ENCODE data around the gene LINC00237.

LINC00237 gene

DNA sequence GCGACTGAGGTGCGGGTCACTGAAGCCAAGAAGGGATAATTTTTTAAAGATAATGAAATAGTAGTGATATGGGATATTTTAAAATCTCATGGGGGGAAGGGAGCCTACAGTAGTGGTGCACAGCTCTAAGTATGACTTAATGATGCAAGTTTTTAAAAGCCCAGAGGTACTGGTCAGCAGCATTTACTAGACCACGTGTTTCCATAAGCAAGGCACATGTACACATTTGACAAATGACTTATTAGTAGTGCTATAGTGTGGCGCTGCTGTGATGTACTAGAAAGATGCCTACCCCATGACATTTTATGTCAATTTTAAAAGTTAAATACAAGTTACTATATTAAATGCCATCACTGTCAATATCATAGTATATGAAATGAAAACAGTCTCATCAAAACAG is 7.5 kb upstream of the LINC00237 start:
- Mint-ChIP-seq H3K27me3 (ENCODE audit: low read depth) (peaks cover 64% of the 10 kb centered on the region), H3K4me3 (no peak overlapping the region), H3K27ac (no peak overlapping the region), H3K4me1 (ENCODE audit: low read depth) (no peaks in the 10 kb centered on the region), H3K36me3 (ENCODE audit: low read depth) (no peaks in the 10 kb centered on the region), H3K9me3 (no peaks in the 10 kb centered on the region)
- DNase-seq (ENCODE audit: low spot score): no peak

DNA sequence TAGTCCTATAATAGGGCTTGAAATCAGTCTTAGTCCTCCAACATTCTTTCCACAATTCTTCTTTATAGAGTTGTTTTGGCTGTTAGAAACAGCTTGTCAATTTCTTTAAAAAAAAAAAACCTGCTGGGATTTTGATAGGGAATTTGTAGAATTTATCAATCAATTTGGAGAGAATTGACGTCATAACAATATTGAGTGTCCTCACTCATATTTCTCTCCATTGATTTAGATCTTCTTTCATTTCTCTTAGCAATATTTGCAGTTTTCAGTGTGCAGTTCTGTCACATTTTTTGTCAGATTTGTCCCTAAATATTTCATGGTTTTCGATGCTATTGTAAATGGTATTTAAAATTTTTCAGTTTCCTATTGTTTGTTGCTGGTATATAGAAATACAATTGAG is 5.3 kb upstream of the LINC00237 start:
- no peaks in the 10 kb centered on the region for H3K9me3 Mint-ChIP-seq
- H3K27me3 Mint-ChIP-seq (ENCODE audit: low read depth): peaks cover 71% of the 10 kb centered on the region
- no peaks in the 10 kb centered on the region for H3K36me3 Mint-ChIP-seq (ENCODE audit: low read depth)
- no peak for DNase-seq (ENCODE audit: low spot score)
- H3K4me1 Mint-ChIP-seq (ENCODE audit: low read depth): no peaks in the 10 kb centered on the region
- no peak overlapping the region for H3K4me3 Mint-ChIP-seq
- no peak overlapping the region for H3K27ac Mint-ChIP-seq

DNA sequence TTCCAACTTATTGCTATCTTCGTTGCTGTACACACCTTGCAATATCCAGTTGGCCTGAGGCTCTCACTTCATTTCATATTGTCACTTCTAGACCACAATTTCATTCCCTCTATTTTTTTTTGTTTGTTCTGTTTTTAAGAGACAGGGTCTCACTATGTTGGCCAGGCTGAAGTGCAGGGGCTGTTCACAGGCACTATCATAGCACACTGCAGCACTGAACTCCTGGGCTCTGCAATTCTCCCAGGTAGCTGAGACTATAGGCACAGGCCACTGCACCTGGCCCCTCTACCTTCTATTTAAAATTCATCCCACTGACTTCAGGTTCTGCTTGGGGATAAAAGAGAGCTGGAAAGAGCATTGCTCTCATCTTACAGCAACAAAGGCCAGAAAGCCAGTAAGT is 4.7 kb upstream of the LINC00237 start:
- Mint-ChIP-seq H3K36me3 (ENCODE audit: low read depth) (no peaks in the 10 kb centered on the region), H3K4me3 (no peak overlapping the region), H3K27me3 (ENCODE audit: low read depth) (peaks cover 71% of the 10 kb centered on the region), H3K4me1 (ENCODE audit: low read depth) (peaks cover 2% of the 10 kb centered on the region), H3K27ac (no peak overlapping the region), H3K9me3 (no peaks in the 10 kb centered on the region)
- DNase-seq (ENCODE audit: low spot score): no peak

DNA sequence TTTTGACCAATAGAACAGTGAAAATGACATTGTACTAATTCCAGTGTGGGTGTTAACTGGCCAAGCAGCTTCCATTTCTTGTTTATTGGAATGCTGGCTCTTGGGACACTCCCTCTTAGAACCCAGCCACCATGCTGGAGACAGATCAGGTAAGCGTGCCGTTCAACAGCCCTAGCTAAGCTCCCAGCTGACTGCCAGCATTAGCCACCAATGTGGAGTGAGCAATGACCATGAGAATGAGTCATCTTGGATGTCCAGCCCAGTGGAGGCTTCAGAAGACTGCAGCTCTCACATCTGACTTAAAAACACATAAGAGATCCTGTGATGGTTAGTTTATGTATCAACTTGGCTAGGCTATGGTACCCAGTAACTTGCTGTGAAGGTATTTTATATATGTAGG is 3.0 kb upstream of the LINC00237 start:
- no peak overlapping the region for H3K4me3 Mint-ChIP-seq
- H3K9me3 Mint-ChIP-seq: no peaks in the 10 kb centered on the region
- DNase-seq (ENCODE audit: low spot score): no peak
- H3K27ac Mint-ChIP-seq: no peak overlapping the region
- H3K27me3 Mint-ChIP-seq (ENCODE audit: low read depth): peaks cover 77% of the 10 kb centered on the region
- H3K4me1 Mint-ChIP-seq (ENCODE audit: low read depth): peaks cover 2% of the 10 kb centered on the region
- no peaks in the 10 kb centered on the region for H3K36me3 Mint-ChIP-seq (ENCODE audit: low read depth)

DNA sequence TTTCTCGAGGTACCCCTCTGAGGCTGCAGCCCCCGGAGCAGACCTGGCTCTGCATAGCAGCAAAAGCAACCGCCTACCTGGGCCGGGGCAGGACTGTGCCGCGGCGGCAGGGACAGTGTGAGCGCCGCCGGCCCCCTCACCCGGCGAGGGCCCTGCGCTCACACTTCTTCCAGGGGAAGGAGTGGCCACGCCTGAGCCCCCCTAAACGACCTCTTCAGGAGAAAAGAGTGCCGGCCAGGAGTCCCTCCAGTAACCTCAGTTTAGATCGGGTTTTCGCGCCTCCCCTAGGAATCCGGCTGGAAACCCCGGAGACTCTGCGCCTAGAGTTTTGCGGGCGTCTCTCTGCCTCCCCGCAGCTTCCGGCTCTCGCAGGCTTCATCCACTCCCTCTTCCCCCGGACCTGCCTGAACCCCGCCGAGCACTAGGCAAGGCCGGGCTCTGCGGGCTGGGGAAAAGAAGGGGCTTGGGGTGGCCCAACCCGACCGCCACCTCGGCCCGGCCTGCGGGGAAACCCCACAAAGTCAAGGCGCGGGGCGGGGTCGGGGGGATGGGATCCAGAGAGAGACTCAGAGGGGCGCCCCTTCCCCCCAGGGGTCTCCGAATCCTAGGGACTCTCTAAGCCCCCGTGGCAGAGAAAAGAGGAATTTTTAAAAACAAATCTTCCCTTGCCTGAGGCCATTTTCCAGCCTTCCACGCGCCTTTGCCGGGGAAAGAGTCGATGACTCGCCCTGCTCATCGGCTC is 558 bp downstream of the LINC00237 start:
- Mint-ChIP-seq H3K36me3 (ENCODE audit: low read depth) (peaks cover 2% of the 10 kb centered on the region), H3K27ac (peak overlapping the region; percentile 36), H3K4me1 (ENCODE audit: low read depth) (peaks cover 25% of the 10 kb centered on the region), H3K9me3 (no peaks in the 10 kb centered on the region), H3K4me3 (no peak overlapping the region), H3K27me3 (ENCODE audit: low read depth) (peaks cover 83% of the 10 kb centered on the region)
- no peak for DNase-seq (ENCODE audit: low spot score)

DNA sequence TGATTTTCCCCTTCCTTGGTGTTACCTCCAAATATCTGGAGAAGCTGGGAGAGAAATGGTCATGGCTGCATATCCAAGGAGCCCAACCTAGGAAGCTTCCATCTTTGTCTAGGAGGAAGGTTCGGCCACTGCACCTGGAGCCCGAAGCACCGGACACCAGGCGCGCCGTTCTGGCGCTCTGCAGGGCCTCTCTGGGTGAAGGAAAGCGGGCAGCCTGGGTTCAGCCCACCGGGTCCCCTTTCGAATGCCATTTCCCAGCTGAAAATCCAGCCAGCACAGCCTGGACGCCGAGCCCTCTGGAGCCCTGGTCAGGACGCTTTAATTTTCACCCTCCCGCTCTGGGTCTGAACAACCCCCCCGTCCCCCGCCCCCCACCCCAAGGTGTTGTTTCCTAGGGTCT is 1.2 kb downstream of the LINC00237 start:
- H3K36me3 Mint-ChIP-seq (ENCODE audit: low read depth): peaks cover 2% of the 10 kb centered on the region
- no peaks in the 10 kb centered on the region for H3K9me3 Mint-ChIP-seq
- DNase-seq (ENCODE audit: low spot score): no peak
- peaks cover 27% of the 10 kb centered on the region for H3K4me1 Mint-ChIP-seq (ENCODE audit: low read depth)
- H3K27me3 Mint-ChIP-seq (ENCODE audit: low read depth): peaks cover 83% of the 10 kb centered on the region
- H3K27ac Mint-ChIP-seq: no peak overlapping the region
- no peak overlapping the region for H3K4me3 Mint-ChIP-seq

DNA sequence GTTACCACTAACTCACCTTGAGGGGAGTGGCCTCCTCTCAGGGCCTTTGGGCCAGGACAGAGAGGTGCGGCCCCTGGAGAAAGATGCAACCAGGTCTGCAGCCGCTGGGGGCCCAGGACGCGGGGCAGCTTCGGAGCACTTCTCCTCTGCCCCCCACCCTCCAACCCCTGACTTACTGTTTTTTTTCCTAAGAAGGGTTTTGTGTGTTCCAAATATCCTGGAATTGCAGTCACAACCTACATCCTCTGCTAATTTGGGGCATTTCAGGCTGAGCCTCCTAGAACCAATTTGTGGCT is 1.7 kb downstream of the LINC00237 start:
- H3K9me3 Mint-ChIP-seq: no peaks in the 10 kb centered on the region
- H3K4me1 Mint-ChIP-seq (ENCODE audit: low read depth): peaks cover 29% of the 10 kb centered on the region
- H3K27ac Mint-ChIP-seq: no peak overlapping the region
- peaks cover 2% of the 10 kb centered on the region for H3K36me3 Mint-ChIP-seq (ENCODE audit: low read depth)
- peaks cover 86% of the 10 kb centered on the region for H3K27me3 Mint-ChIP-seq (ENCODE audit: low read depth)
- no peak for DNase-seq (ENCODE audit: low spot score)
- H3K4me3 Mint-ChIP-seq: no peak overlapping the region

DNA sequence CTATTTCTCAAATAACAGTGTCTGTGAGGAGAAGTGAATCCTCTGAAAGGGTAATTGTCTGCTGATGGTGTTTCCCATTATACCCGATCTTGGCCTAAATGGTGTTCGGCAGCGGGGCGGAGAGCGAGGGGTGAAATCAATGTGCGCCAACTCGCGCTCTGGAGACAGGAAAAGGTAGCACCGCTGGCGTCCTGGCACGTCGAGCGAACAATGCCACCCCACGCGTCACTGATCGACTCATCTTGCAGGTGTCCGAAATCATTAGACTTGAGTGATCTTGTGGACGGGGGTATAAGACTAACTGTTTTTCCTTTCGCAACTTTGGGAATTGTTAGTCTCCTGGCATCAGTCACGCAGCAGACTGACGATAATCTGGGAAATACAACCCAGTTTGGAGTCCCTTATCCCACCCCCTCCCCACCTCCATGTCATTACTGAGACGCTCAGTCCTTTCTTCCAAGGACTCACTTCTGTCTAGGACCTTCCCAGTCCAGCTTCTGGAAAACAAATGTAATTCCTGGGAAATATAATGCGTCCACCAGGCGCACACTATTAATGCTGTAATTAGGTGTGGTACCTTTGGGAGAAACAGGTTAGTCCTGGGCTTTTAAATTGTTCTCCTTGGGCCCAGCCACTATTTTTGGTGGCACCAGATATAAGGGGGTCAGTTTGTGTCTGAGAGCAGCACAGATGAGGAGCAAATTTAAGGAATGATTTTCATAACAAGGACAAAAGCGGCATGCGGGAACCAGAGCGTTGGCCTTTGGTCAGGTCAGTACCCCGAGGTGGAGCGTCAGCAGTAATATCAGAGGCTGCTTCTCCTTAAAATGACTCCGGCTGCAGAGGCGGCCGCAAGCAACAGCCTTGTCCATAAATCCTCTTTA is 2.3 kb downstream of the LINC00237 start:
- H3K4me3 Mint-ChIP-seq: peak overlapping the region; percentile 76
- peaks cover 2% of the 10 kb centered on the region for H3K36me3 Mint-ChIP-seq (ENCODE audit: low read depth)
- no peak for DNase-seq (ENCODE audit: low spot score)
- no peaks in the 10 kb centered on the region for H3K9me3 Mint-ChIP-seq
- H3K27me3 Mint-ChIP-seq (ENCODE audit: low read depth): peaks cover 85% of the 10 kb centered on the region
- peaks cover 33% of the 10 kb centered on the region for H3K4me1 Mint-ChIP-seq (ENCODE audit: low read depth)
- no peak overlapping the region for H3K27ac Mint-ChIP-seq

DNA sequence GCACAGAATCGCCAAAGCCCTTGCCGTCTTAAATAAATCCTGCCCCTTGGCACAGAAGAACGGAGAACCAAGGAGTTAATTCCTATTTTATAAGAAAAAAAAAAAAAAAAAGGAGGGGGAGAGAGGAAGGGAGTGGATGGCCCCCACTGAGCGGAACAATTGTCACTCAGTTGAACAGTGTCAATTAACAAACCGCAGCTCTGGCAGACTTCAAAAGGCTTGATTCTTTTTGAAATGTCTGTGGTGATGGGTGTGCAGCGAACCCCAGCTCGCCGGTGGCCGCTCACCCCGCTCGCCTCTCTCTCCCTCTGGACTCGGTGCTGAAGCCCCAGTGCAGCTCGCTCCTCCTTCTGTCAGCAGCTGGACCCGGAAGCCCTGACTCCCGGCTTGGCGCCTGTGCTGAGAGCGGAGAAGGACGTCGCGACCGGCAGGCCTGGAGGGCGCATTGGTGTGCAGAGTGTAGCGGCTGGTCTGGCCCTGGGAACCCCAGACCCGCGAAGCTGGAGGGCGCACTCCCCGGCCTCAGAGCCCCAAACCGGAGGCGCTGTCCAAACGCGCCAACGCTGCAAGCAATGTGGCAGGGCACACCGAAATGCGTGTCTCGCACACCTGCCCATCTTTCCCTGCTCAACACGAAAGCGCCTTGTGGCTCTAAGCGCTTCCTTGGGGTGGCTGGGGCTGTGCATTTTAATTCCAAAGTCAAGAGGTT is 3.4 kb downstream of the LINC00237 start:
- DNase-seq (ENCODE audit: low spot score): peak; percentile 39
- H3K4me3 Mint-ChIP-seq: peak overlapping the region; percentile 76
- H3K9me3 Mint-ChIP-seq: no peaks in the 10 kb centered on the region
- H3K36me3 Mint-ChIP-seq (ENCODE audit: low read depth): peaks cover 2% of the 10 kb centered on the region
- peaks cover 86% of the 10 kb centered on the region for H3K27me3 Mint-ChIP-seq (ENCODE audit: low read depth)
- peaks cover 41% of the 10 kb centered on the region for H3K4me1 Mint-ChIP-seq (ENCODE audit: low read depth)
- peak overlapping the region; percentile 20 for H3K27ac Mint-ChIP-seq

DNA sequence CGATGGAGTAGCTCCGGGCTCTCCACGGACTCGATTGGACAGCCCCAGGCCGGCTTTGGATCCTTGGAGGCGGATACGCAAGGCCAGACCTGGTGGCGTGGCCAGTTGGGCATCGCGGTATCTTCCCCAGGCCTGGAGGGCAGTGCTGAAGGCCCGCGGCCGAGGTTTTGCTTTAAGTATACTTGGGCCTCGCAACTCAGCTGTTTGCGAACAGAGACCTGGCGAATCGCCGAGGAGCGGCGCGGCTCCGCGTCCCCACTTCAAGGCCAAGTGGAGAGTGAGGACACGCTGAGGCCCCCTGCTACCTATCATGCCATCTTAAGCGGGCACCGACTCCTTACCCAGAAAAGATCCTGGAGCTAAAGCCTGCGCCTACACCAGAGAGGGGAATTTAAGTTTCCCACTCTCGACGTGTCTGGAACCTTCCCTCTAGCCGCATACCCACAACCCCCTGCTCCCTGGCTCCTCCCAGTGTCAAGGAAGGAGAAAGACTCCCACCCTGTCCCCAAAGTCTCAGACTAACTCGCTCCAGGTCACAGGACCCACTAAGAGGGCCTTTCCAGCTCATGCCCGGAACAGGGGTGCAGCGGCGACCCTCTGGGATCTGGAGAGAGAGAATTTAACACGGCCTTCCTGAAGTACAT is 4.1 kb downstream of the LINC00237 start:
- Mint-ChIP-seq H3K27me3 (ENCODE audit: low read depth) (peaks cover 87% of the 10 kb centered on the region), H3K9me3 (no peaks in the 10 kb centered on the region), H3K27ac (peak overlapping the region; percentile 26), H3K4me1 (ENCODE audit: low read depth) (peaks cover 41% of the 10 kb centered on the region), H3K36me3 (ENCODE audit: low read depth) (peaks cover 2% of the 10 kb centered on the region), H3K4me3 (peak overlapping the region; percentile 76)
- no peak for DNase-seq (ENCODE audit: low spot score)

DNA sequence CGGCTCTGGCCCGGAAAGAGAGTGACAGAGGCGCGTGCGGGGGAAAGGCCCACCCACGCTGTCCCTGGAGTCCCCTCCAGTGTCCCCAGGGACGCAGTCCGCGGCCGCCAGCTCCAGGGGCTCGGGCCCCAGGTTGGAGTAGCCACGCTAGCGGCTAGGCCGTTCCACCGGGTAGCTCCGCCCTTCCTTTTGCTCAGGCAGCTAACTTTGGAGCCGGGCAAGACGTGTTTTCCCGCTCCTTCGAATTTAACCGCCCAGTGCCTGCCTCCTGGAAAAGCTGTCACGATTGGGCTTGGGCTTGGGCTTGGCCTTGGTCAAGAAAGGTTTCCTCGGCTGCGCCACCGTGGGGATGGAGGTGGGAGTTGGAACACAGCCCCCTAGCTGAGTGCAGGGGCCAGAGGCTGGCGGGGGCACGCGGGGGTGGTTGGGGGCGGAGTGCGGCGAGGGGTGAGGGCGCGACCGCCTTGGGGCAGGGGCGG is 4.7 kb downstream of the LINC00237 start:
- Mint-ChIP-seq H3K36me3 (ENCODE audit: low read depth) (peaks cover 2% of the 10 kb centered on the region), H3K27me3 (ENCODE audit: low read depth) (peaks cover 88% of the 10 kb centered on the region), H3K27ac (no peak overlapping the region), H3K9me3 (no peaks in the 10 kb centered on the region), H3K4me1 (ENCODE audit: low read depth) (peaks cover 41% of the 10 kb centered on the region), H3K4me3 (peak overlapping the region; percentile 36)
- DNase-seq (ENCODE audit: low spot score): no peak

DNA sequence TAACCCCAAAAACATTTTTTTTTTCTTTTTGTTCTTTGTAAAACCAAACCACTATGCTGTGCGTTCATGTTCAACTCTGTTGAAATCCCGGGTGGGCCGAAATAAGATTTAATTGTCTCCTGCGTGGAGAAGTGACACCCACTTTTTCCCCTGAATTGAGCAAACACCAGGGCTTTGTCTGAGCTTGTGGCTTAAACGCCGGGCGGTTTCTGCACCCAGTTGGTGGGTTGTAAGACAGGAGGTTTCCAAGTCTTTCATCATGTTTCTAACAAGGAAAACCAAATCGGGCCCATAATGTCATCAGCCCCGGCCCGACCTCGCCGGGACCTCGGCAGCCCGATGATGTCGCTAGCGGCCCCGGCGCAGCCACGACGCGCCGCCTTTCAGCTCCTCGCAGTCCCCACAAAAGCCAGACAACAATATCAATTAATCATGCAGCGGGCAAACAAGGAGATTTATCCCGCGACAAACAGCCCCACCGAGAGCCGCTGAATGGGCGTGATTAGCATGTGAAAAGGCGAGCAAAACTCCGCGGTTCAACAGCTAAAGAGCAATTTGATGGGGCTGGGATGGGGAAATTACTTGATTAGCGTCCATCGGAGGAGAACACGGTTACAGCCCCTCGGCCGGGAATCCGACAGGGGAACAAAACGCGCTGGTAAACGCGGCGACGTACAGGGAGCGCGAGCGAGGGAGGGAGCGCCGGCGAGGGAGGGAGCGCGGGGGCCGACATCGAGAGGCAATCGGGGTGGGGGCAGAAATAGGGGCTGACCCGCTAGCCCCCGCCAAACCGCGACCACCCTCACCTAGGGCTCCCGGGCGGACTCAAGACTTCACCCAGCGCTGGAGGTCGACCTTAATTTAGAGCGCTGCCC is 5.3 kb downstream of the LINC00237 start:
- Mint-ChIP-seq H3K36me3 (ENCODE audit: low read depth) (peaks cover 2% of the 10 kb centered on the region), H3K27me3 (ENCODE audit: low read depth) (peaks cover 88% of the 10 kb centered on the region), H3K9me3 (no peaks in the 10 kb centered on the region), H3K4me1 (ENCODE audit: low read depth) (peaks cover 39% of the 10 kb centered on the region), H3K4me3 (peak overlapping the region; percentile 87), H3K27ac (peak overlapping the region; percentile 84)
- no peak for DNase-seq (ENCODE audit: low spot score)

Measured in T-helper 2 cell treated with Interferon-gamma antibody and Interleukin-4, amounts not matched to agents 5 μg/mL and 100 μg/mL, for 36 hours (primary cell).